GM18870 (cell line): Measurements from ENCODE around the gene AKAP1.

Source experiments
- ATAC-seq: cut with Tn5 transposase; IDR thresholded peaks from one replicate; pipeline ENCODE4 v1.9.1; 2021; ENCODE audit warnings: moderate library complexity; ENCODE audit not compliant: unreplicated experiment

Gene AKAP1

GRCh38 chr17:57104461-57105175 is 19.6 kb downstream of the AKAP1 start:
- no peak for ATAC-seq

GRCh38 chr17:57105591-57105990 is 20.5 kb downstream of the AKAP1 start:
- no peak for ATAC-seq

GRCh38 chr17:57106107-57106835 is 21.2 kb downstream of the AKAP1 start:
- no peak for ATAC-seq

- no peak for ATAC-seq
Measured at GRCh38 chr17:57106836-57107497, 21.9 kb downstream of the AKAP1 start.

GRCh38 chr17:57107498-57108101 is 22.6 kb downstream of the AKAP1 start:
- no peak for ATAC-seq

GRCh38 chr17:57108671-57109392 is 23.8 kb downstream of the AKAP1 start:
- ATAC-seq: no peak

- no peak for ATAC-seq
Measured at GRCh38 chr17:57109393-57110151, 24.5 kb downstream of the AKAP1 start.

- no peak for ATAC-seq
Measured at GRCh38 chr17:57110152-57110542, 25.1 kb downstream of the AKAP1 start.

GRCh38 chr17:57110579-57111325 is 25.7 kb downstream of the AKAP1 start:
- no peak for ATAC-seq

- ATAC-seq: no peak
Measured at GRCh38 chr17:57111386-57111785, 26.3 kb downstream of the AKAP1 start.

GRCh38 chr17:57113011-57113410 is 28.0 kb downstream of the AKAP1 start:
- ATAC-seq: no peak

- no peak for ATAC-seq
Measured at GRCh38 chr17:57113656-57114055, 28.6 kb downstream of the AKAP1 start.

GRCh38 chr17:57114085-57114673 is 29.1 kb downstream of the AKAP1 start:
- ATAC-seq: no peak

- no peak for ATAC-seq
Measured at GRCh38 chr17:57115377-57115776, 30.3 kb downstream of the AKAP1 start.

- ATAC-seq: no peak
Measured at GRCh38 chr17:57115916-57116315, 30.9 kb downstream of the AKAP1 start.

GRCh38 chr17:57117798-57118197 is 32.8 kb downstream of the AKAP1 start:
- ATAC-seq: no peak

- ATAC-seq: no peak
Measured at GRCh38 chr17:57120814-57121213, 35.8 kb downstream of the AKAP1 start.

- no peak for ATAC-seq
Measured at GRCh38 chr17:57121308-57122042, 36.4 kb downstream of the AKAP1 start.
